HG02981 (cell line): ENCODE data around the gene DIPK1B.
"Not testable (repeated sequence)": the region's sequence is repeated elsewhere in the genome, so short reads cannot be mapped to it uniquely, and the experiment has no call there.

Experiments used
- ATAC-seq: cut with Tn5 transposase; IDR thresholded peaks from one replicate; pipeline ENCODE4 v1.9.1; 2021; ENCODE audit warnings: mild to moderate bottlenecking, moderate library complexity; ENCODE audit not compliant: unreplicated experiment

The DIPK1B gene

GRCh38 chr9:136697821-136698526 lies 14.4 kb upstream of the DIPK1B start:
- ATAC-seq, result no peak

- no peak for ATAC-seq
Measured at GRCh38 chr9:136698635-136699246, 13.6 kb upstream of the DIPK1B start.

GRCh38 chr9:136700304-136700703 lies 12.1 kb upstream of the DIPK1B start:
- no peak for ATAC-seq

- ATAC-seq, result peak; percentile 69
Measured at GRCh38 chr9:136700959-136701667, 11.3 kb upstream of the DIPK1B start.

- peak; percentile 7 for ATAC-seq
Measured at GRCh38 chr9:136701668-136702053, 10.7 kb upstream of the DIPK1B start.

DNA sequence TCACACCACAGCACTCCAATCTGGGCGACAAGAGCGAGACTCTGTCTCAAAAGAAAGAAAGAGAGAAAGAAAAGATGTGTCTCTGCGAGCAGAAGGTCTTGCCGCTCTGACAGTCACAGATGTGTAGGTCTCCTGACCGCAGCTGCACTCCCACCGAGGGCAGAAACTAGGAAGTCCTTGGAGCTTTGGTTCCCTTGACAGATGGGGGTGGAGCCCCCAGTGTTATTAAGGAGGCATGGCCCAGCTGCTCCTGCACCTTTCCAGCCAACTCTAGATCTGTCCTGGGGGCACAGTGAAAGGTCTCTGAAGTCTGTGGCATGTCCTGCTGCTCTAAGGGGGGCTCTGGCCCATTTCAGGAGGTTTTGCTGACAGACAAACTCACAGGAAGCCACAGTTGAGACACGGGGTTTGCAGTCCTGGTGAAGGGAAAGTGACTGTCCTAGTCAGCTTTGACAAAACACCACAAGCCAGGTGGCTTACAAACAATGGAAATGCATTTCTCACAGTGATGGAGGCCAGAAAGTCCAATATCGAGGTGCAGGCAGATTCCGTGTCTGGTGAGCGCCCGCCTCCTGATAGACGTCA lies 9.0 kb upstream of the DIPK1B start:
- ATAC-seq, result no peak

GRCh38 chr9:136704741-136705140 lies 7.6 kb upstream of the DIPK1B start:
- not testable (repeated sequence) for ATAC-seq

DNA sequence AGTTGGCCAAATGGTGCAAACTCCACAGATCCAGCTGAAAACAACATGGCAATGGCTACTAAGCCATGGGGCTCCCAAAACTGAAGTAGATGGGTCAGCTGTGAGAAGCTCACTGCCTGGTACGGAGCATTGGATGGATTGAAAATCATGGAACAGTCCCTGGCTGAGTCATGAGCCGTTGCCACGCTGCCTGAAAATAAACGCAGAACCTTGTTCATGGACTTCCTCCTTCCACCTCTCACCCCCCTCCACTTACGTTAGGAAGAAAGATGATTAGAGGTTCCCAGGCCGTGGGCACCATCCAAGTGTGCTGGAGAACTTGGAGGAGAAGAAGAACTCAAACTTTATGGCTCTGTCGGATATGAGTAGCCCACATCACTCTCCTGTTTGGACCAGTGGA lies 6.8 kb upstream of the DIPK1B start:
- ATAC-seq, result no peak

DNA sequence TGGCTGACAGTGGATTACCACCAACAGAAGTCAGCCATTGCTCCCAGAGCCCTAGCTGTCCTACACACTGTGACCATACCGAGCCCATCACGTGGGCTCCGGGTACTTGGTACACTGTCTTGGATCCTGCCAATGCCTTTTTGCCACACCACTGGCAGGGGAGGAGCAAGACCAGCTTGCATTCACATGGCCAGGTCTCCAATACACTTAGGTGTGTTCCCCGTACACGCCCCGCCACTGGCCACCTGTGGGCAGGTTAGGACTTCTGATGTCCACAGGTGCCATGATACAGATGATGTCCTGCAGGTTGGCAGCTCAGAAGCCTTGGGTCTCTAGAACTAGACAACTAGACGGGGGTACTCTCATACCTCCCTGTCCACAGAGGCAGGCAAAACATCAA lies 5.4 kb upstream of the DIPK1B start:
- ATAC-seq, result no peak

DNA sequence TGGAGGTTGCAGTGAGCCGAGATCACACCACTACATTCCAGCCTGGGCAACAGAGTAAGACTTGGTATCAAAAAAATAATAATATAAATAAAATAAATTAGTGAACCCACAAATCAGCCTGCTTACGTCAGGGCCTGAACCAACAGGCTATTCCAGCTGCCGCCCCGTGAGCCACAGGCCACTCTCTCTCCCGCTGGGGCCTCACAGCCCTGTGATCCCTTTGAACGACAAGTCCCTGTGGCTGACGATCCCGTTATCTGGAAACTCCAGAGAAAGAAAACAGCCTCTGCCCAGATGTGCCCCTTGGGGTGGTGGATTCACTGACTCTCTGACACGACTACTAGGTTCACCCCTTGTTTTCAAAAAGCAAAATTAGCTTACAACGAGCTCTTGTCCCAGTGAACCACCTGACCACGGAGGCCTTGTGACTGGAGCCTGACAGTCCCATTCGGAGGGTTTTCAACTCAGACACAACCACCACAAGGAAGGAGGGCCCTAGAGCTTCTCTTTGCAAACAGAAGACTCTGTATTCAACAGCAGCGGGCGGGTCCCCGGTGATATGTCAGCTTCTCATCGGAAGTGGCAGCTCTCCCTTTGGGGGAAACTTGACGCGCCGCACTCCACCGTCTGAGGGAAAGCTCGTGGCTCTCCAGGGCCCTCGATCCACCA lies 4.4 kb upstream of the DIPK1B start:
- ATAC-seq, result no peak

GRCh38 chr9:136709454-136710109 lies 2.8 kb upstream of the DIPK1B start:
- no peak for ATAC-seq

- ATAC-seq, result no peak
Measured at GRCh38 chr9:136710543-136710942, 1.8 kb upstream of the DIPK1B start.

GRCh38 chr9:136711219-136711648 lies 1.1 kb upstream of the DIPK1B start:
- ATAC-seq, result not testable (repeated sequence)

DNA sequence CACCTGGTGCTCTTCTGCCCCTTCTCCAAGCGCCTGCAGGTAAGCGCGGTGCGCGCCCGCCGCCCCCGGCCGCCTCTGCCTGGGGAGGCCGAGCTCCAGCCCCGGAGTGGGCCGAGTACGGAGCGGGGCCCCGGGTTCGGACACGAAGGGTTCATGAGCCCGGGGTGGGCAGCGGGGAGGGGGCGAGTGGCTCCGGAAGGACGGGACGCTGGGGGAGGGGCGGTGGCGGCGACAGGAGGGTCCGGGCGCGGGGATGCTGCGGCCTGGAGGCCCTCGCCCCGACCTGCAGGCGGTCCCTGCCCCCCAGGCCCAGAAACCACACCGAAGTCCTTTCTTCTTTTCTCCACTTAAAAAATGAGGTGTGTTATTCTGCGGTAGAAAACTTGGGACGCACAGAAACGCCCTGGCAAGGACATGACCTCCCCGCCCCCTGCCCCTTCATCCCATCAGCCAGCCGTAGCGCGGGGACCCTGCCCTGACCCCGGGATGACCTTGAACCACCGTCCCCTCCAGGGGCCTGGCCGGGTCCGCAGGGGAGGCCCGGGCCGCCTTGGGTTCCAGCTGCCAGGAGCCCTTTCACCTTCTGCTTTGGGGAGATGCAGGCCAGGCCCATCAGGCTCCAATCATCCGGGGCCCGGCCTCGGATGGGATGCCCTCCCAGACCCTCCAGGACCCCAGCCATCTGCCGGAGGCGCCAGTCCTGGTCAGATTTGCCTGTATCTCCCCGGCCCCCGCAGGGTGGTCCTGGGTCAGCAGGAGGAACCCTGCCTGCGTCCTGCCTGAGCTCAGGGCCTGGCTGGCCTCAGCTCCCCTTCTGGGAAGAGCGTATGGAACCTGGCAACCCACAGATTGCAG lies 545 bp downstream of the DIPK1B start:
- no peak for ATAC-seq

DNA sequence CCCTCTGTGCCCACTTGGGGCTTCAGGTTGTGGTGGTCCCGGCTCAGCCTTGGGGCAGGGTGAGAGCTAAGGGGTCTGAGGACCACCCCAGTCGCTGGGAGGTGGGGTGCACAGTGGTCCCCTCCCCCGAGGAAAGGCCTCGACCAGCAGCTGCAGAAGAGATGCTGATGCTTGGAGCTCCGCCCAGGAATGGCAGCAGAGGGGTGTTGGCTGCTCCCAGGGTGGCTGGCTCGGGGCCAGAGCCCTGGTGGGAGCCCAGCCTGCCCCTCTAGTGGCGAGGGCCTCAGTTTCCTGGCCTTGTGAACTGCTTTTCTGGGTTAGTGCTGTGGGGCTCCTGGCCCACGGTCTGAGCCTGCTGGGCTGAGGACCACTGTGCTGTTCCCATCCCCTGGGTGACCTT lies 1.2 kb downstream of the DIPK1B start:
- no peak for ATAC-seq

- ATAC-seq, result no peak
Measured at GRCh38 chr9:136714096-136714892, 1.9 kb downstream of the DIPK1B start.

DNA sequence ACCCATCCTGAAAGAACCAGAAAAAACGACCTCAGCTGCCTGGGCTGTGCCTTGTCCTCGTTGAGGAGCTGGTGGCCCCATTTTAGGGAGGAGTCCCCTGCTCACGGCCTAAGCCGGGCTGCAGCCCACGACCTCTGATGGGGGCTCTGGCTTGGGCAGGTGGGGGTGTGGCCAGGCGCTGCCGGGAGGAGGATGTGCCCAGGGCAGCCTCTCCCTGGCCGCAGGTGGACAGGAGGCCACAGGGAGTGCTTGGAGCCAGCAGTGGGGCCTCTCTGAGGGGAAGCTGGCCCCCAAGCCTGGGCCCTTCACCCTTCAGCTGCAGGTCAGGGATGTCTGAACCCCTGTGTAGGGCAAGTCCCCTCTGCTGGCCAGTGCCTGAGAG lies 2.5 kb downstream of the DIPK1B start:
- ATAC-seq, result no peak

DNA sequence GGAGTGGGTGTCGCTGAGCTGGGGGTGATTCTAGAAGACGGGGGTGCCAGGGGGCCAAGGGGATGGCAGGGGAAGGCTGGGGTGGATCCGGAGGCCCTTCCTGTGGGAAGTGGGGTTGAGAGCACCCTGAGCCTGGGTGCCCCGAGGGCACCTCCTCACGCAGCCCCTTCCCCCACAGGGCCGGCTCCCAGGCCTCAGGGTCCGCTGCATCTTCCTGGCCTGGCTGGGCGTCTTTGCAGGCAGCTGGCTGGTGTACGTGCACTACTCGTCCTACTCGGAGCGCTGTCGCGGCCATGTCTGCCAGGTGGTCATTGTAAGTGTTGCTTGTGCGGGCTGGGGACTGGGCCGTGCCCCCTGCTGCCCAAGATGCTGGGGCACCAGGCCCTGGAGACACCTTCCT lies 5.0 kb downstream of the DIPK1B start:
- ATAC-seq, result no peak
